ENCODE measurements around the gene GRIP2.

Gene GRIP2

GRCh38 chr3:14479591-14479990 lies 60.6 kb downstream of the GRIP2 start:
- TF ChIP-seq GATA2 (IDR thresholded peaks at IDR 0.05; ENCODE audit: low read depth, low read length) (no peak), GATA3 (IDR thresholded peaks at IDR 0.05; ENCODE audit: low read depth, low read length) (no peak)

GRCh38 chr3:14478956-14479550 lies 61.1 kb downstream of the GRIP2 start:
- TF ChIP-seq GATA2 (IDR thresholded peaks at IDR 0.05; ENCODE audit: low read depth, low read length): no peak
- no peak for TF ChIP-seq GATA3 (IDR thresholded peaks at IDR 0.05; ENCODE audit: low read depth, low read length)

GRCh38 chr3:14477311-14477935 lies 62.7 kb downstream of the GRIP2 start:
- TF ChIP-seq GATA3 (IDR thresholded peaks at IDR 0.05; ENCODE audit: low read depth, low read length) (no peak), GATA2 (IDR thresholded peaks at IDR 0.05; ENCODE audit: low read depth, low read length) (no peak)

GRCh38 chr3:14476583-14477265 lies 63.4 kb downstream of the GRIP2 start:
- no peak for TF ChIP-seq GATA2 (IDR thresholded peaks at IDR 0.05; ENCODE audit: low read depth, low read length)

GRCh38 chr3:14475621-14476020 lies 64.5 kb downstream of the GRIP2 start:
- no peak for TF ChIP-seq GATA2 (IDR thresholded peaks at IDR 0.05; ENCODE audit: low read depth, low read length)
- TF ChIP-seq GATA3 (IDR thresholded peaks at IDR 0.05; ENCODE audit: low read depth, low read length): no peak

- no peak for TF ChIP-seq GATA3 (IDR thresholded peaks at IDR 0.05; ENCODE audit: low read depth, low read length)
- no peak for TF ChIP-seq GATA2 (IDR thresholded peaks at IDR 0.05; ENCODE audit: low read depth, low read length)
These were observed 65.6 kb downstream of the GRIP2 start for GRCh38 chr3:14474363-14475081.

- TF ChIP-seq GATA3 (IDR thresholded peaks at IDR 0.05; ENCODE audit: low read depth, low read length) (no peak), GATA2 (IDR thresholded peaks at IDR 0.05; ENCODE audit: low read depth, low read length) (no peak)
These were observed 66.7 kb downstream of the GRIP2 start for GRCh38 chr3:14473411-14473891.

- no peak for TF ChIP-seq GATA3 (IDR thresholded peaks at IDR 0.05; ENCODE audit: low read depth, low read length)
- TF ChIP-seq GATA2 (IDR thresholded peaks at IDR 0.05; ENCODE audit: low read depth, low read length): no peak
These were observed 67.4 kb downstream of the GRIP2 start for GRCh38 chr3:14472471-14473351.

- no peak for TF ChIP-seq GATA3 (IDR thresholded peaks at IDR 0.05; ENCODE audit: low read depth, low read length)
- no peak for TF ChIP-seq GATA2 (IDR thresholded peaks at IDR 0.05; ENCODE audit: low read depth, low read length)
These were observed 68.5 kb downstream of the GRIP2 start for GRCh38 chr3:14471690-14472089.

- no peak for TF ChIP-seq GATA3 (IDR thresholded peaks at IDR 0.05; ENCODE audit: low read depth, low read length)
- no peak for TF ChIP-seq GATA2 (IDR thresholded peaks at IDR 0.05; ENCODE audit: low read depth, low read length)
These were observed 69.1 kb downstream of the GRIP2 start for GRCh38 chr3:14471016-14471415.

GRCh38 chr3:14470461-14470860 lies 69.7 kb downstream of the GRIP2 start:
- TF ChIP-seq GATA2 (IDR thresholded peaks at IDR 0.05; ENCODE audit: low read depth, low read length) (no peak), GATA3 (IDR thresholded peaks at IDR 0.05; ENCODE audit: low read depth, low read length) (no peak)

GRCh38 chr3:14468621-14468981 lies 71.5 kb downstream of the GRIP2 start:
- TF ChIP-seq GATA3 (IDR thresholded peaks at IDR 0.05; ENCODE audit: low read depth, low read length): no peak
- TF ChIP-seq GATA2 (IDR thresholded peaks at IDR 0.05; ENCODE audit: low read depth, low read length): no peak

- TF ChIP-seq GATA2 (IDR thresholded peaks at IDR 0.05; ENCODE audit: low read depth, low read length): no peak
- no peak for TF ChIP-seq GATA3 (IDR thresholded peaks at IDR 0.05; ENCODE audit: low read depth, low read length)
These were observed 72.1 kb downstream of the GRIP2 start for GRCh38 chr3:14467814-14468620.
